Skeletal muscle satellite cell (primary cell): ENCODE measurements around the gene GATA6.
"Not testable (repeated sequence)": the region's sequence is repeated elsewhere in the genome, so short reads cannot be mapped to it uniquely, and the experiment has no call there.

Experiments used
- H3K27me3 ChIP-seq: 2 replicates; pipeline ENCODE4 v1.7.0; 2013; ENCODE audit warnings: low read length; ENCODE audit not compliant: control insufficient read depth, insufficient read depth
- H3K36me3 ChIP-seq: 2 replicates; pipeline ENCODE4 v1.7.0; 2013; ENCODE audit warnings: mild to moderate bottlenecking, control low read depth, low read length; ENCODE audit not compliant: insufficient read depth
- H3K4me1 ChIP-seq: 2 replicates; pipeline ENCODE4 v1.7.0; 2013; ENCODE audit warnings: low read length; ENCODE audit not compliant: control insufficient read depth, insufficient read depth
- H3K4me2 ChIP-seq: 2 replicates; pipeline ENCODE4 v1.7.0; 2013; ENCODE audit warnings: mild to moderate bottlenecking, low read length
- H3K4me3 ChIP-seq: 2 replicates; pipeline ENCODE4 v1.7.0; 2013; ENCODE audit warnings: low read length
- H3K9ac ChIP-seq: 2 replicates; pipeline ENCODE4 v1.7.0; 2013; ENCODE audit warnings: mild to moderate bottlenecking, low read depth, low read length, moderate library complexity
- H3K9me3 ChIP-seq: replicated peaks from 2 replicates; pipeline ENCODE4 v1.7.0; 2013; ENCODE audit warnings: mild to moderate bottlenecking, control low read depth, low read length

GATA6 gene

DNA sequence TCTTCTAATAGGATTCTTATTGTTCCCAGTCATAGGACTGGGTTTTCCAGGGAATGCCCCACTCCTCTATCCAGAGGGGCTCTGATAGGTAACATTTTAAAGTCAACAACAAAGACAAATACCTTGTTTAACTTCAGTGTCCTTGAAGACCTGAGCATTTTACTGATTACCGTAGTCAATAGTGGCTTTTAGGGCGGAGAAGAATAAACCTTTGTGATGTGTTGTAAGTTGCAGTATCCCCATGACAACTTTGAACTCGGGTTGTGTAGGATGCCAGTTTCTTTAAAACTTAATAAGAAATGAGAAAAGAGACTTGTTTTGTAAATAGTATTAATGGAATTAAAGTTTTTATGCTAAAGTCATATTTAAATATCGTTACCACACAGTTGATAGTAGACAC is 6.0 kb downstream of the GATA6 start:
- no peaks in the 10 kb centered on the region for H3K4me1 ChIP-seq
- H3K9me3 ChIP-seq, result no peaks in the 10 kb centered on the region
- no peak overlapping the region for H3K9ac ChIP-seq
- peaks cover 87% of the 10 kb centered on the region for H3K27me3 ChIP-seq
- no peak overlapping the region for H3K4me2 ChIP-seq
- no peaks in the 10 kb centered on the region for H3K36me3 ChIP-seq
- no peak overlapping the region for H3K4me3 ChIP-seq

DNA sequence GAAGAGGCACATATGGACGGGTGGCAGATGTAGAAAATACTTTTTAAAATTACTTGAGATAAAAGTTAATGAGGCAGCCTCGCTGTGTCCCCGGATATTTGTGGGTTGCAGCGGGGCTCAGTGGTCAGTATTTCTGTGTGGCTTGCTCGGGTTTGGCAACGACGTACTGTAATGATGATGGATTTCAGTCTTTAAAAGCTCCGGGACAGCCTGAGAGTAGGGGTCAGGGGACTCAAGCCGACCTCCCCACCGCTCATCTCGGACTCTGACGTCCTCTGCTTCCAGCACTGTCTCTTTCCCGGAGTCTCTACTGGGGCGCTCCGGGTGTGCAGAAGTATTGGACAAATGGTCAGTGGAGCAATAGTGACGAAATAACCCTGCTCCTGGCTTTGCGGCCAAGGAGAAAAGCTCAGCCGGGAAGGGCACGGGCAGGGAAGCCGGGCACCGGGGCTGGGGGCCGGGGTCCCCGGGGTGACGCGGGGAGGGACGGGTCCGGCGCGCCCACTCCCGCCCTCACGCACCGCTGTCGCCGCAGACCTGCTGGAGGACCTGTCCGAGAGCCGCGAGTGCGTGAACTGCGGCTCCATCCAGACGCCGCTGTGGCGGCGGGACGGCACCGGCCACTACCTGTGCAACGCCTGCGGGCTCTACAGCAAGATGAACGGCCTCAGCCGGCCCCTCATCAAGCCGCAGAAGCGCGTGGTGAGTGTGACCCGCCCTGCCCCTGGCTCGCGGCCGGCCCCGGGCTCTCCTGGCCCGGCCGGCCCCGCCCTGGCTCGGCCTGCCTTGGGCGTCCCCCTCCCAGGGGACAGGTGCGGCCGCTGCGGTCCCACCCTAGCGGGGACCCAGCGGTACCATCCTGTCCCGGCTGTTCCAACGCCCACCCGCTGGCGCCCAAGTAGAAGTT is 7.3 kb downstream of the GATA6 start:
- Histone ChIP-seq H3K36me3 (no peaks in the 10 kb centered on the region), H3K4me1 (no peaks in the 10 kb centered on the region), H3K4me3 (no peak overlapping the region), H3K9me3 (no peaks in the 10 kb centered on the region), H3K9ac (no peak overlapping the region), H3K4me2 (no peak overlapping the region), H3K27me3 (peaks cover 74% of the 10 kb centered on the region)

DNA sequence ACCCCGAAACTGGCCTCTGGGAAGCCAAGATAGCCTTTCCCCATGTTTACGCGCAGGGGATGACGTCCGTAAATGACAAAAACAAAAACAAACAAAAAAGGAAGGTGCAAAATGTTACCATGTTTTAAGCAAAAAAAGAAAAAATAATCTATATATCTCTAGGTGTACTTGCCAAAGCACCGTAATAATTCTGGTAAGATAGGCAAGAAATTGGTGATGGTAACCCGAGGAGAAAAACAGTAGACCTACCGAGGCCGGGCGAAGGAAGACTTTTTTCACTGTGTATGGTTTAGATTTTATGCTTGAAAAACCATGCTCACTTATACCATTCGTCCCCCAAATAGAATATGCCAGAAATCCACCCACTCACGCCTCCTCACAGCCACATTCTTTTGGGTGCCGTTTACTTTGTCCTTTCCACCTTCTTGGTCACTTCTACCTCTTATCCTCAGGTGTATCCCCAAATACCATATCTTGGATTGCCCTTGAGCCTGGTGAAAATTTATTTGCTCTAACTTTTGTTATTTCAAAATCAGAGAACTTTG is 8.0 kb downstream of the GATA6 start:
- Histone ChIP-seq H3K9ac (no peak overlapping the region), H3K4me3 (no peak overlapping the region)

DNA sequence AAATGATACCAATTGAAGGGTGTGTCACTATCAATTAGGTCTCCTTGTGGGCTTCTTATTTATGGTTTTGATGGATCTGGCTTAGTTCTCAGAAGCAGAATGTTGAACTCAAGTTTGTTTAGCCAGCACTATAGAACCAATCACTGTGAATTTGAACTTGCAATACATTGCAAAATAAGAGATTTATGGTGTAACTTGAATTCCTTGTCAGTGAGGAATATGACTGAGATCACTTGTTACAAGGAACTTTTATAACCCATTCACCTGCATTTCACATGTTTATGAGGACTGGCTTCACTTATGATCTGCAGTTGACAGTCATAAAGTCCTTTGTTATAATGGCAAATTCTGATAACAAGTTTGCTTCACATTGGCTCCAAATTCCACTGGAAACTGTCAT is 9.8 kb downstream of the GATA6 start:
- Histone ChIP-seq H3K9ac (no peak overlapping the region), H3K36me3 (no peaks in the 10 kb centered on the region), H3K4me3 (no peak overlapping the region), H3K4me2 (no peak overlapping the region), H3K9me3 (no peaks in the 10 kb centered on the region), H3K4me1 (no peaks in the 10 kb centered on the region), H3K27me3 (peaks cover 51% of the 10 kb centered on the region)

More for the DNA sequence above, 8.0 kb downstream of the GATA6 start:
- H3K4me2 ChIP-seq, result no peak overlapping the region
- H3K36me3 ChIP-seq, result no peaks in the 10 kb centered on the region
- no peaks in the 10 kb centered on the region for H3K9me3 ChIP-seq
- H3K27me3 ChIP-seq, result peaks cover 68% of the 10 kb centered on the region
- no peaks in the 10 kb centered on the region for H3K4me1 ChIP-seq

DNA sequence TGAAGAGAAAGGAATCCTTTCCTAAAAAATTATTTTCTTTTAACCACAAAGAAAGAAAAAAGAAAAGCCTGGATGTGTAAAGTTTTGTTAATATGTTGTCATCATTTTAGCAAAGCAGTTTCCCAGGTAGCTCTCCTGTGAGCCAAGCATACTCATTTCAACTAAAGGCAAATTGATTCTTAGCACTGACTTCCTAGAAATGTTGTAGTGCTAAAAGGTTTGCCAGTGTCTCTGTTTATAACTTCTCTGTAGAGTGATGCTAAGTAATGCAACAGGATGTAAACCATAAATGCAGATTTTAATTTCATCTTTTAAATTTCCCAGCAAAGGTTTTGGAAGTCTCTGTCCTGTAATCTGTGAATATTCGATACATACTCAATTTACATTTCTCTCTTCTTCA is 10.2 kb downstream of the GATA6 start:
- Histone ChIP-seq H3K9ac (no peak overlapping the region), H3K36me3 (no peaks in the 10 kb centered on the region), H3K4me1 (no peaks in the 10 kb centered on the region), H3K27me3 (peaks cover 47% of the 10 kb centered on the region), H3K9me3 (no peaks in the 10 kb centered on the region), H3K4me2 (no peak overlapping the region), H3K4me3 (no peak overlapping the region)

DNA sequence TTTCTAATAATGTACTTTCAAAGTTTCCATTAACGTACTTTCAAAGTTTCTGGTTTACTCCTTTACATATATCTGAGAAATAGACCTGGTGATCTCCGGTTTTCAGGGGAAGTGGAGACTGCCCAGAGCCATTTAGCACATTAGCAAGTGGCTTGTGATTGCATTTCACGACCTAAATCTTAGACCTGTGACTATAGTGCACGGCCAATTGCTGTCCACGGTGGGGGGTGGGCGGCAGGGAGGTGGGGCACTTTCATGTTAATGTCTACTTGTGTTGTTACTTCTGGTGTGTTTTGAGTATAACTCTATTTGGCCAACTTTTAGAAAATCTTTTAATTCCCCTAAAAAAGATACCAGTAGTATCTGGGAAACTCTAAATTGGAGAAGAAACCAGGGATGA is 11.3 kb downstream of the GATA6 start:
- Histone ChIP-seq H3K9ac (no peak overlapping the region), H3K4me1 (no peaks in the 10 kb centered on the region), H3K36me3 (no peaks in the 10 kb centered on the region), H3K4me3 (no peak overlapping the region), H3K27me3 (peaks cover 36% of the 10 kb centered on the region), H3K9me3 (no peaks in the 10 kb centered on the region), H3K4me2 (no peak overlapping the region)

DNA sequence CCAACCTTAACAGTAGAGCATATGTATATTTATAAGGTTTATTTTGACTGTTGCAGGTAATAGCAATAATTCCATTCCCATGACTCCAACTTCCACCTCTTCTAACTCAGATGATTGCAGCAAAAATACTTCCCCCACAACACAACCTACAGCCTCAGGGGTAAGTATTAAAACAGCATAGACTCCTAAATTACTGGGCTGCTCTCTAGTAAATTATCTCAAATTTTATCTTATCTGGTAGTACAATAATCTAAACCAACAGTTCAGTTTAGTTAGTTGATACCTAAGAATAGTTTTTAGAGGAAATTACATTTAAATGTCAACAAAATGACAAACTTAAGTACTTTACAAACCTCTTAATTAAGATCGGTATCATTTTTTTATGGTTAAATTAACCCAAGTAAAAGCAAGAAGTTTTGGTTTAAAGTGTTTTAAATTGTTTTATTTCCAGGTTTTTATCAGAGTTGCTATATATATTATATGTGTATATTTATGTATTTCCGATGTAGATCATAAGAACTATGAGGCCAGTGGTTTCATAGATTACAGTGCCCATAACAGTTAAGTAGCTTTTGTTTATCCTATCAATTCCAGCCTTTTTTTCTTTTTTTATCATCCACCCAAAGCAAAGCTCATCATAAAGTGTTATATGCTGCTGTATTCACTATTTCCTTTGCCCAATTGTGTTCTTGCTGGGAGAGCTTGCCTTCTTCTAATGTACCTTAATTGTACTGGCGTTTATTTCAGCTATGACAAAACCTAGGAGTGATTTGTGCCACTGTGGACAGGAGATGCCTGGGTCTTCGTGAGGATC is 13.7 kb downstream of the GATA6 start:
- H3K4me2 ChIP-seq, result no peak overlapping the region
- no peaks in the 10 kb centered on the region for H3K9me3 ChIP-seq
- H3K4me1 ChIP-seq, result no peaks in the 10 kb centered on the region
- no peak overlapping the region for H3K4me3 ChIP-seq
- H3K27me3 ChIP-seq, result peaks cover 18% of the 10 kb centered on the region
- H3K9ac ChIP-seq, result no peak overlapping the region
- no peaks in the 10 kb centered on the region for H3K36me3 ChIP-seq

DNA sequence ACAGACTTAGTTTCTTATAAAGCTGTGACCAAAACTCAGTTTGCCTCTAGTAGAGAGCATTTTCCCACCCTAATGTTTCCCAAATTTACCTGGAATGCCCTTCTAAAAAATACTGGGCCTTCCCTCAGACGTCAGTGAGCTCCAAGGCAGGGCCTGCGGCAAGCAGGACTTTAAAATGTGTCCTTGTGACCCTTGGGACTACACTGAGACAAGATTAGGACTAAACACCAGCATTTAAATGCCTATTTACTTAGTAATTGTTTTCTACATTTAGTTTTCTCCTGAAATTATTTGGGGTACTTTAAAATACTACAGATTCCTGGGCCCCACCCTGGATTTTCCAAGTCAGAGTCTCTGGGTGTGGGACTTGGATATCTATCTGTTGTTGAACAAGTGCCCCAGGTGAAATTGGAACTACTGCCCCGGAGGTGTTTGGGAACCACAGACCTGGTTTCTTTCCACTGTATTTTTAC is 14.3 kb downstream of the GATA6 start:
- H3K4me3 ChIP-seq, result no peak overlapping the region
- no peak overlapping the region for H3K4me2 ChIP-seq
- H3K9me3 ChIP-seq, result no peaks in the 10 kb centered on the region
- no peak overlapping the region for H3K9ac ChIP-seq
- no peaks in the 10 kb centered on the region for H3K36me3 ChIP-seq
- peaks cover 11% of the 10 kb centered on the region for H3K27me3 ChIP-seq
- H3K4me1 ChIP-seq, result no peaks in the 10 kb centered on the region

DNA sequence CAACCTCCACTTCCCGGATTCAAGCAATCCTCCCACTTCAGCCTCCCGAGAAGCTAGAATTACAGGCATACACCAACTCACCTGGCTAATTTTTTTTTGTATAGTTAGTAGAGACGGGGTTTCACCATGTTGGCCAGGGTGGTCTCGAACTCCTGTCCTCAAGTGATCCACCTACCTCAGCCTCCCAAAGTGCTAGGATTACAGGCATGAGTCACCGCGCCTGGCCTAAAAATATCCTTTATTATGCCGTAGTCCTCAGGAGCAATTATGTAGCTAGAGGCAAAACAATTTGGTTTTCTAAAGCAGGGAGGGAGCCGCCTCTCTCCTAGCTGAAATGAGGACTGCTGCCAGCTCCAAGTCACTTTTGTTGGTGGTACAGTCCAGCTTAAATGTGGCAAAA is 15.2 kb downstream of the GATA6 start:
- H3K36me3 ChIP-seq, H3K4me2 ChIP-seq, H3K9ac ChIP-seq, H3K4me3 ChIP-seq, H3K27me3 ChIP-seq, H3K9me3 ChIP-seq, H3K4me1 ChIP-seq: not testable (repeated sequence)

DNA sequence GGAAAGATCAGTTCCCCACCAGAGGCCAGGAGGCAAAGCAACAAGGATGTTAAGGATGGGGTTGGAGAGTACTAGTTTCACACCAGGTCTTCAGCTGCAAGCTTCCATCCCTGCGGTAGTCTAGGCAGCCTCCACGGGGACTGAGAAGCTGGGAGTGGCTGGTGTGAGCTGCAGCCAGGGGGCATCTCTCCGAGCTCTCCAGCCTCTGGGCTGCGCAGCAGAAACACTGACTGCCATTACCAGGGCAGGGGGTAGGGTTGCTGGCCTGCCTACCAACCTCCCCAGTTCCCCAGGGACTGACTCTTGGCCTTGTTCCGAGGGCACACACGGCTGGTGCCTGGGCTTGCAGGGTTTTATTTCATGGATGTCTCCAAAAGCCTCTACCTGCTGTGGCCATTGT is 15.9 kb downstream of the GATA6 start:
- no peak overlapping the region for H3K4me3 ChIP-seq
- no peak overlapping the region for H3K9ac ChIP-seq
- no peaks in the 10 kb centered on the region for H3K36me3 ChIP-seq
- H3K4me1 ChIP-seq, result no peaks in the 10 kb centered on the region
- no peak overlapping the region for H3K4me2 ChIP-seq
- H3K9me3 ChIP-seq, result no peaks in the 10 kb centered on the region
- H3K27me3 ChIP-seq, result no peaks in the 10 kb centered on the region

DNA sequence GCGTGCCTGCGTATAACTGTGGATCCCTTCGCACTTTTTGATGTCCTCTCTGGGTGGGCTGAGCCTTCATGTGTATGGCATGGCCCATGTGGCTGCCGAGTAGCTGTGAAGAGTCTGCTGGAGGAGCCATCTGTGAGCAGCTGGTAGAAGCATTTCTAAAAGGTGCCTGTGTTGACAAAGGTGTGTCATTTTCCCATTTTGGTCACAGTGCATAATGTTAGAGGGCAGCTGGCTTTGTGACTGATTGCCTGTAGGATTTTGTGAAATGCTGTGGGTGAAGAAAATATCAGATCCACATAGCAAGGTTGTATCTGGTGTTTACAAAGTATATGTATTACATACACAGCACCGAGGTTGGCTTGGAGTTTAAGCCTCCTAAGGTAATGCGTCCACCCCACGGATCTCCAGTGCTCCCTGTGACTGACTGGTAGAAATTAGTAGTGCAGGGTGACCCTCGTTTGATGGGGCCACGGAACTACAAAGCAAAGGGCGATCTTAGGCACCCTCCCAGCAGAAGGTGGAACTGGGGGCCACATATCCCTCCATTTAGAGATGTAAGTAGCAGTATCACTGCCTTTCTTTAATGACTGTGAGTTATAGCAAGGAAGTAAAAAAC is 16.5 kb downstream of the GATA6 start:
- no peaks in the 10 kb centered on the region for H3K4me1 ChIP-seq
- no peak overlapping the region for H3K9ac ChIP-seq
- H3K4me2 ChIP-seq, result no peak overlapping the region
- H3K36me3 ChIP-seq, result no peaks in the 10 kb centered on the region
- H3K9me3 ChIP-seq, result no peaks in the 10 kb centered on the region
- no peak overlapping the region for H3K4me3 ChIP-seq
- no peaks in the 10 kb centered on the region for H3K27me3 ChIP-seq
